IPS DF 19.7 (cell line): Measurements from ENCODE around the gene ST6GALNAC2.
"Not testable (repeated sequence)": the region's sequence is repeated elsewhere in the genome, so short reads cannot be mapped to it uniquely, and the experiment has no call there.

Source experiments
- DNase-seq: peaks from one replicate; pipeline ENCODE4 v3.0.0-alpha.2; 2013; ENCODE audit warnings: low read depth, low spot score

The ST6GALNAC2 gene

GRCh38 chr17:76570877-76571471, 14.7 kb downstream of the ST6GALNAC2 start:
- no peak for DNase-seq

- no peak for DNase-seq
These were observed 15.2 kb downstream of the ST6GALNAC2 start for GRCh38 chr17:76570457-76570856.

DNA sequence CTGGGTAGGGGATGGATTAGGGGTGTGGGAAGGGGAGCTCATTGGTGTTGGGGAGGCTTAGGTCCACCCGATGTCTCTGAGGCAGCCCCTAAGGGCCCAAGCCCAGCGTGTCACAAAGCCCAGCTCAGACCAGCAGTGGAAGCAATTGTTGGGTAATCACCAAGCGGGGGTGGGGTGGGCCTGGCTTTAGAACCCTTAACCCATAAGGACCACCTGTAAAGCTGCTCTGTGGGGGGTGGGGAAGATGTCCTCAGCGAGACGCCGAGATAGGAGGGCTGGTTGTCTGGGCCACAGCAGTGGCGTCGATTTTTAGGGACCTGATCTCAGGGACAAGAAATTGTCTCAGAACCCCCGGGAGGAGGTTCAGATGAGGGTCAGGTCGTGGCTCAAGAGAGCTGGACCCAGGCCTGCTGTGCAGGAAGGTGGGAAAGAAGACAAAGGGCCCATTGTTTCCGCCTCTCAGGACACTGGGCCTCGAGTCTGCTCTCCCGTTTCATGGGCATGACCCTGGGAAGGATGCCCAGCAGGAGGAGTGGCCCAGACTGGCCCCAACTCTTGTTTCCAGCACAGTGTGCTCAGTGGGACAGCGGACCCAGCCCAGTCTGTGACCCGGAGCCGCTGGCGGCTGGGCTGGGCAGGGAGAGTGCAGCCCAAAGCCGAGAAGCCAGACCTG, 15.9 kb downstream of the ST6GALNAC2 start:
- no peak for DNase-seq

DNA sequence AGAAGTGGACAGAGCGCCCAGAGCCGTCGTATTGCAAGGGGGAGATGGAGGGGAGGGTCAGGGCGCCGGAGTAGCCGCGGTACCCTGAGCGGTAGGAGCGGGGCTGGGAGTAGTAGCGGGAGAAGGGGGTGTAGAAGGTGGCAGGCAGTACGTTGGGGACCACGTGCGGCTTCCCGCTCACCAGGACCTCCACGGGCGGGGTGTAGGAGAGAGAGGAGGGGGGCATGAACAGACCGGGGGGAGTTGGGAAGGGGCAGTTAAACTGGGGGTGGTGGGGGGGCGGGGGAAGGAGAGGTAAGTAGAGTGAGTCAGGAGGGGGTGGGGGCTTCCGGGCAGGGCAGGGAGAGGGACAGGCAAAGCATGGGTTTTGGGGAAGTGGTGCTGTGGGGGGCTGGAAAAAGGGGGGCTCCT, 16.8 kb downstream of the ST6GALNAC2 start:
- DNase-seq: no peak

DNA sequence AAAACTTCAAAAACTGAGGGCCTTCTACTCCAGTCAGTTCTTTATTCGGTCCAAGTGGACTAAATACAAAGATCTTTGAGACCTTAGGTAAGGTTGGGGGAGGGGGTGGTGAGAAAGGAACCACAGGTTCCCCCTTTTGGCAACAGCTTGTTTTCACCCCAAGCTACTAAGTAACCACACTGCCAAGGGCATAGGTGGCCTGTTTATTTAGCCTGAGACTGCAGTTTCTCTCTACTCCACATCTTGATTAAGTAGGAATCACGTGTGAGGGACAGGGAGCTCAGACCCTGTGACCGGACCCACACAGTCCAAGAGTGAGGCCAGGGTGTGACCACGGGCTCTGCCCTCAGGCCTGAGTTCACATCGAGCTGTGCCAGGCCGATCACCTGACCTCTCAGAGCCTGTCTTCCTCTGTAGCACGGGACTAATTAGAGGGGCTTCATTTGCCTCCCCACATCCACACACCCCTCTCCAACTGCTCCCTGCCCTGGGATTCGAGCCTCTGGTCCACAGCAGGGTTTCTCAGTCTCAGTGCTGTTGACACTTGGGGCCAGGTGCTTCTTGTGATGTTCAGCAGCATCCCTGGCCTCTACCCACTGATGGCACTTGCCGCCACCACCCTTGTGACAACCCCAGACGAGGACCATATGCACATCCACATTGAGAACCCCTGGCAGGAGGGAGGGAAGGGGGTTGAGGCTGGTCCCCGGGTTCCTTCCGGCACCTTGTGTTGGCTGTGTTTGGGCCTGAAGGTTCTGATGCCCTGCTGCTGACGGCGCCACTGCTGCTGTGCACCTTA, 17.8 kb downstream of the ST6GALNAC2 start:
- no peak for DNase-seq

DNA sequence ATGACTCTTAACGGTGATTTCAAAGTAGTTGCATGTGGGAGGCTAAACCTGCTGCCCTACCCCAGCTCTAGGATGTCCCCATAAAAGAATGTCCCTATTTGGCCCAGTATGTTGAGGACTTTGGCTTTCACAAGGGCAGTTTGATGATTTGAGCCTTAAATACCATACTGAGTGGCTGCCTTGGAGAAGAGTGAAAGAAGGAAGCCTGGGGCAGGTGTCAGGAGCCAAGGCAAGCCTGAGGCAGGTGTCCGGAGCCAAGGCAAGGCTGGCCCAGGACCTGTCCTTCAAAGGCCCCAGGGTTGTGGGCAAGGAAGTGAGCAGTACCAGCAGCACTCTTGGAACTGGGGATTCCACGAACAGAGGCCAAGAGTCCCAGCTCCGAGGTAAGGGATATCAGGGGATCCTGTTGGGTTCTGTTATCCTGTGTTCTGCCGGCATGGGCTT, 18.6 kb downstream of the ST6GALNAC2 start:
- DNase-seq: no peak

DNA sequence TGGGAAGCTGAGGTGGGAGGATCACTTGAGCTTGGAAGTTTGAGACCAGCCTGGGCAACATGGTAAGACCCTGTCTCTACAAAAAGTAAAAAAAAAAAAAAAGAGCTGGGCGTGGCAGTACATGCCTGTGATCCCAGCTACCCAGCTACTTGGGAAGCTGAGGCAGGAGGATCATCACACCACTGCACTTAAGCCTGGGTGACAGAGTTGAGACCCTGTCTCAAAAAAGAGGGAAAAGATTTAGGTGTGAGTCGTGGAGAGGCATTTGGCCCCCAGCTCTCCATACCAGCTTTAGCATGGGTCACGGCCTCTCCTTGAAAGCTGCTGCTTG, 19.1 kb downstream of the ST6GALNAC2 start:
- no peak for DNase-seq

- no peak for DNase-seq
These were observed 19.7 kb downstream of the ST6GALNAC2 start for GRCh38 chr17:76565728-76566612.

- not testable (repeated sequence) for DNase-seq
These were observed 20.5 kb downstream of the ST6GALNAC2 start for GRCh38 chr17:76564991-76565727.

DNA sequence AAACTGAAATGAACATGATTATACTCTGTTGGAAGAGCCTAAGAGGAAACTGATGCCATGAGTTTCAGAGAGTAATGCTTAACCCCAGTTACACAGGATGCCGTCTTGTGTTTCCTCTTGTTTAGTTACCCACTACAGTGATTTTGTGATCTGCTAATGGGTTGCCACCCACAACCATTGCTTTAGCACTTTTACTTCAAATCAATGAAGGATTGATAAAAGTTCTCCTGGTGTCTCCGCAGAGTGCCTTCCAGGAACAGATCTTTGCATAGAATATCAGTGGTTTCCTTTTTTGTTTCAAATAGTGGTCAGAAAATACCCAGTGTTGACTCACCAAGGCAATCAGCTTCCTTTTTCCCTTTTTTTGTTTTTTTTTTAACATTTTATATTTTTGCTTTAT, 22.3 kb downstream of the ST6GALNAC2 start:
- not testable (repeated sequence) for DNase-seq

DNA sequence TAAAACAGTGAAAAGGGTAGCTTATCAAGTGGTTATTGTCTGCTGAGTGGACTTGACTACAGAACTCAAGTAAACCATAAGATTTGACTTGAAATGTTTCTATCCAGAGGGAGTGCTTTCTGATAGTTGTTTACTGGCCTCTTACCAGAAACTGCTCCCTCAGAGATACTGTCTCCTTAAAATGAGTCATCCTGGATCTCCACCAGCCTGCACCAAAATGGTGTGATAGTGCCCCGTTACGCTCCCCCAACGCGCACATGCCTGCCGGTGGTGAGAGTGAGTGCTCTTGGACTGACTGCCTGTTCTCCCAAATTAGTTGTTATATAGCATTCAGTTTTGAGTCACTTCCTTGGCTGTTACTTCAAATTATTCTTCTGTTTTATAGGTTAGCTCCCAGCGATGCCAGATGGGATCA, 22.9 kb downstream of the ST6GALNAC2 start:
- no peak for DNase-seq

DNA sequence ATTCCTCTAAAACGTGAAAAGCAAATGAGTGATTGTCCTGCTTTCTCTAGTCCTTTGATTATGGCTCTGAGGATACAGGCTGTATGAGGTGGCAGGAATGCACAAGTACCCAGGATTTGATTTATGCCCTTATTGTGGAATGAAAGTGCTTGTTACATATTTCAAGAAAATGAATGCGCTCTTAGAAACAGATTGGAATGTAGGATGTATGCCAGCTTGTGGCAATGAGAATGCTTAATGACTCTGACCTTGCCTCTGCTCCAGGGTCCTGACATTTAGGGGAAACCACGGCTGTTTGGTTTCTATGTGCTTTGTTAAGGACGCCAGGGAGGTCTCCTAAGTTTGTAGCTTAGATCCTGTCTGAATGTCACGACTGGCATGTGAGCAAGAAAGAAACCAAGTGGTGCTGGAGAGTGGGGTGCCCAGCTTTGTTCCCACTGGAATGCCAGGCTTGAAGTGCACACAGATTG, 23.8 kb downstream of the ST6GALNAC2 start:
- no peak for DNase-seq

GRCh38 chr17:76561332-76561731, 24.3 kb downstream of the ST6GALNAC2 start:
- no peak for DNase-seq

GRCh38 chr17:76560877-76561221, 24.8 kb downstream of the ST6GALNAC2 start:
- DNase-seq: no peak

DNA sequence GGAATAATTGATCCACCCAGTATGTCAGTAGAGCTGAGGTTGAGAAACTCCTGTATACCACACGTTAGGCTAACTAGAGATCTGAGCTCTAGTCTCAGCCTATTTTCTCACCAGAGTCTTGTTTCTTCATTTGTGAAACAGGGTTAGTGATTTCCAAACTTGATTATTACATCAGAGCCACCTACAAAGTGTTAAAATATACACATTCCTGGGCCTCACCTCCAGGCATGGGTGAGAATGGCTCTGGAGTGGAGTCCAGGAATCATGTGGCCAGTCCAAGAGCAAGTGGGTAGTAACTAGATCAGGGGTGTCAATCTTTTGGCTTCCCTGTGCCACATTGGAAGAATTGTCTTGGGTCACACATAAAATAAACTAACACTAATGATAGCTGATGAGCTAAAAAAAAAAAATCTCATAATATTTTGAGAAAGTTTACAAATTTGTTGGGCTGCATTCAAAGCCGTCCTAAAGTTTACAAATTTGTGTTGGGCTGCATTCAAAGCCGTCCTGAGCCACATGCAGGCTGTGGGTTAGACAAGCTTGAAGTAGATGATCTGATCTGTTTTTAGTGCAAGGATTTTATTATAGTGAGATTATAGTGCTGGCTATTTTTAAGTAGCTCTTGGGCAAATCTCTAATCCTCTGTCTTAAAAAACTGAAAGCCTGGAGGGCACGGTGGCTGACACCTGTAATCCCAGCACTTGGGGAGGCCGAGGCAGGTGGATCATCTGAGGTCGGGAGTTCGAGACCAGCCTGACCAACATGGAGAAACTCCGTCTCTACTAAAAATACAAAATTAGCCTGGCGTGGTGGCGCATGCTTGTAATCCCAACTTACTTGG, 25.4 kb downstream of the ST6GALNAC2 start:
- DNase-seq: no peak

GRCh38 chr17:76559460-76559859, 26.2 kb downstream of the ST6GALNAC2 start:
- not testable (repeated sequence) for DNase-seq

- DNase-seq: no peak
These were observed 27.2 kb downstream of the ST6GALNAC2 start for GRCh38 chr17:76558198-76559095.

GRCh38 chr17:76557368-76558197, 28.1 kb downstream of the ST6GALNAC2 start:
- peak; percentile 89 for DNase-seq
